NCI-H2227 (cell line): ENCODE data around the gene TIMM44.
"Not testable (repeated sequence)": the region's sequence is repeated elsewhere in the genome, so short reads cannot be mapped to it uniquely, and the experiment has no call there.

Source experiments
- DNase-seq: peaks from one replicate; lab custom pipeline; 2025; ENCODE audit not compliant: unreplicated experiment; lab: John Stamatoyannopoulos, UW

Gene TIMM44

DNA sequence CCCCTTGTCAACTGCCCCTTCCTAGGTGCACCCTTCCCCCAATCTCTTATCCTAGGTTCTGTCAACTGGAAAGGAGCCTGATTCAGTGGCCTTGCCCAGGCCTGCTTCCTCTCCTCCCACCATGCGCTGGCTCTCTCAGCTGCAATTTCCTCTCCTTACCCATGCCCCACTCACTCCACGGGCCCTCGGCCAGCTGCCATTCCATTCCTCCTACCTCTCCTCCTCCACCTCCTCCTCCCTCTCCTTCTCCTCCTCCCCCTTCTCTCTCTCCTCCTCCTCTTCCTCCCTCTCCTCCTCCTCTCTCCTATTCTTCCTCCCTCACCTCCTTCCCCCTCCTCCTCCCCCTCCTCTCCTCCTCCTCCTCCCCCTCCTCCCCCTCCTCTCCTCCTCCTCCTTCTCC, 9.6 kb upstream of the TIMM44 start:
- no peak for DNase-seq

- DNase-seq: no peak
Measured at GRCh38 chr19:7947939-7948338, 4.5 kb upstream of the TIMM44 start.

DNA sequence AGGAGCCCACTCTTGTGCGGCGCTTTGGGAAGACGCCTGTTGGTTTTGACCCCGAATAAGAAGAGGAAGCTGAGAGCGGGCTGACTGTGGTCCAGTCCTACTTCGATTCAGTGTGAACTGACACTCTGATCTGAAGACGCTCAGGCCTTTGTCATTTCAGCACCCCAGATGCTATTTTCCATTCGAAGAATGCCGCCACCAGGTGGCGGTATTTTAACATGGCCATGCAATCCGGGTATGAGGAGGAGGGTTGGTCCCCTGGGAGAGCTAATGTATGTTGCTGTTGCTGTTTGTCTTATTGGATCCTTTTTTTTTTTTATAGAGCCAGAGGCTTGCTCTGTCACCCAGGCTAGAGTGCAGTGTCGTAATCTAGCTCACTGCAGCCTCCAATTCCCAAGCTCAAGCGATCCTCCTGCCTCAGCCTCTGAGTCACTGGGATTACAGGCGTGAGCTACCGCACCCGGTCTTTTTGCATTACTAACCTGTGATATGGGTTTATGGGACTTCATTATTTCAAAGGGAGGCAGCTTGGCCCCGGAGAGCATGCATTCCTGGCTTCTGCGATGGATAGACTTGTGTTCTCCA, 803 bp upstream of the TIMM44 start:
- DNase-seq: peak; percentile 88

- no peak for DNase-seq
Measured at GRCh38 chr19:7942981-7943443, 454 bp downstream of the TIMM44 start.

- no peak for DNase-seq
Measured at GRCh38 chr19:7941895-7942596, 1.4 kb downstream of the TIMM44 start.

DNA sequence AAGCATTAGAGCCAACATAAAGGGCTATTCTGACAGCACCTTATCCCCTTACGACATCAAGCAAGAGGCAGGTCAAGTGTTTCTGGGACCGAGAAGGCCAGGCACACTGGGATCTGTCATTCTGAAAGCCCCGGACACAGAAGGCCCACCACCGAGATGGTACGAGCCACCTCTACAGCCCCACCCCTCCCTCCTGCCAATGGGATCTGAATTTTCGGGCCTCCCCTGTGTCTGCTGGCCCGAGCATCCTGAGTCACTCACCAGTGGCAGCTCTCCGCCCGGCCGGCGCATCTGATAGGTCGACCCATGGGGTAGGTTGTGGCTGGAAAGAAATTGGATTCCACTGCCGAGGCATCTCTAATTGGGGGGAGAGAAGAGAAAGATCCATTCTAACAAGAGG, 2.6 kb downstream of the TIMM44 start:
- no peak for DNase-seq

DNA sequence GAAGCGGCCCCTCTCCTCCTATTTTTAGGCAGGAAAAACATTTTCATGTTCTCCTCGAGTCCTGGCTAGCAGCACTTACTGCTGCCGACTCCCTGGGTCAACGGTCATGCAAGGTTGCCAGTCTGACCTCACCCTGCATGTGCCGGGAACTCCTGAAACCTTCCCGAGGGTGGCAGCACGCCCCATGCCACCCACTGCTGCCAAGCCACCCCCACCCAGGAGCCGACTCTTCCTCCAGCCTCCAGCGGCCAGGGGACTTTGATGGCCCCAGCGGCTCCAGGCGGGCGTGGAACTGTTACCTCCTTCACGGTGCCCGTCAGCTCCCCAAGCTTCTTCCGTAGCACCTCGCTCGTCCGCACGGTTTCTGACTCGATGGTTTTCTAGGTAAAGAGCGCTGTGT, 8.7 kb downstream of the TIMM44 start:
- no peak for DNase-seq

DNA sequence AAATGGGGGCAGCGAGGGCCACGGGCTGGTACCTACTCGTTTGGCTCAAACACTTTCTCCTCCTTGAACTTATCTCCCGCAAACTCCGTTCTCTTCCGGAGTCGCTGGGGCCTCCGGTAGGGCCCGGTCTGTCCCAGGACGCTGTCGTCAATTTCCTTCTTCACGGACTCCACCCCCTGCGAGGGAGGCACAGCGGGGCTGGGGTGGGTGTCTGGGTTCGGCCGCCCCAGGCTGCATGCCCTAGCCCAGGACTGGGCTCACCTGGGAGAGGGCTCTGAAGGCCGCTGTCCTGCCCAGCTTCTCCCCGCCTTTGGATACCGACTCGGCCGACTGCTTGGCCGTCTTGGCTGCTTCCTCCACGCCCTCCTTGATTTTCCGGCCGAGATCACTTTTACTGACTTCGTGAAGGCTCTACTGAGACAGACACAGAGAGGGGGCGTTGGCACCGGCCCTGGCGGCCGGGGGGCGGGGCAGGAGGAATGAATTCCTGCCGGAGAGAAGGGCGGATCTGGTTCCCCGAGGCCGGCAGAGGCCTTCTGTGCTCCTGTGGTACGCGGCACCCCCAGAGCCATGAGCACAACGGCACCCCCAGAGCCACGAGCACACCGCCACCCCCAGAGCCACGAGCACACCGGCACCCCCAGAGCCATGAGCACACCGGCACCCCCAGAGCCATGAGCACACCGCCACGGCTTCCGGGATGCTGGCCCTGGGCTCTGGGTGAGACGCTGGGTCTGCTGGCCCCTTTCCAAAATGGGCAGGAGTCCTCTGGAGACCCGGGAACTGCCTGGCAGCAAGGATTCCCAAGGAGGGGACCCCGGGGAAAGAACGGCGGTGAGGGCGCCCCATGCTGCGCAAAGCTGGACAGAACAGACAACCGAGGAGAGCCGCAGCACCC, 9.4 kb downstream of the TIMM44 start:
- no peak for DNase-seq

- DNase-seq: no peak
Measured at GRCh38 chr19:7933411-7933810, 10.1 kb downstream of the TIMM44 start.

- DNase-seq: no peak
Measured at GRCh38 chr19:7932930-7933300, 10.6 kb downstream of the TIMM44 start.

DNA sequence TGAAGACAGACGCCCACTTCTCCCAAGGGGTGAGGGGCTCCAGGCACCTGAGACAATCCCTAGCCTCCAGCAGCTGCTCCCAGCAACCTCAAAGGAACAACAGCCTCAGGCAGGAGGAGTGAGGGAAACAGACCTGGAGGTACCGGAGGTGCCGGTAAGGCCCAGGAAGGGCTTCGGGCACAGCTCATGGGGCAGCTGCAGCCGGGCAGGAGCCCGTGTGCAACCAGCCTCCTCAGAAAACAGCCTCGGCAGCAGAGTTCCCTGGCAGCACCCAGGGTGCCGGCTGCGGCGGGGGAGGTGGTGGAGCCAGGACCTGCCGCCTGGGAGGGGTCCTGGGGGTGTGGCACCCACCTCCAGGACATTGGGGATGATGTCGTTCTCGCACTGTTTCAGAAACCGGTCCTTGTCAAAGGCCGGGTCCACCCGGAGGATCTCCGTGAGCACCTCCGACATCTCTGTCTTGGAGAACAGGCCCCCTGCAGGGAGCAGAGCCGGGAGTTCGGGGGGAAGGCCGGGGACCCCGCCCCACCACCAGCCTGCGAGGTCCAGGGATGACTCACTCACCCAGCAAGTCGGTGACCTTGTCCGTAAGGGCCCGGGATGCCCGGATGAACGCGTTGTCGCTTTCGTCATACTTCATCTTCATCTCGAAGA, 11.1 kb downstream of the TIMM44 start:
- DNase-seq: no peak

- DNase-seq: no peak
Measured at GRCh38 chr19:7931221-7932061, 12.0 kb downstream of the TIMM44 start.

GRCh38 chr19:7930765-7931164, 12.7 kb downstream of the TIMM44 start:
- DNase-seq: no peak

GRCh38 chr19:7930030-7930429, 13.4 kb downstream of the TIMM44 start:
- DNase-seq: not testable (repeated sequence)

DNA sequence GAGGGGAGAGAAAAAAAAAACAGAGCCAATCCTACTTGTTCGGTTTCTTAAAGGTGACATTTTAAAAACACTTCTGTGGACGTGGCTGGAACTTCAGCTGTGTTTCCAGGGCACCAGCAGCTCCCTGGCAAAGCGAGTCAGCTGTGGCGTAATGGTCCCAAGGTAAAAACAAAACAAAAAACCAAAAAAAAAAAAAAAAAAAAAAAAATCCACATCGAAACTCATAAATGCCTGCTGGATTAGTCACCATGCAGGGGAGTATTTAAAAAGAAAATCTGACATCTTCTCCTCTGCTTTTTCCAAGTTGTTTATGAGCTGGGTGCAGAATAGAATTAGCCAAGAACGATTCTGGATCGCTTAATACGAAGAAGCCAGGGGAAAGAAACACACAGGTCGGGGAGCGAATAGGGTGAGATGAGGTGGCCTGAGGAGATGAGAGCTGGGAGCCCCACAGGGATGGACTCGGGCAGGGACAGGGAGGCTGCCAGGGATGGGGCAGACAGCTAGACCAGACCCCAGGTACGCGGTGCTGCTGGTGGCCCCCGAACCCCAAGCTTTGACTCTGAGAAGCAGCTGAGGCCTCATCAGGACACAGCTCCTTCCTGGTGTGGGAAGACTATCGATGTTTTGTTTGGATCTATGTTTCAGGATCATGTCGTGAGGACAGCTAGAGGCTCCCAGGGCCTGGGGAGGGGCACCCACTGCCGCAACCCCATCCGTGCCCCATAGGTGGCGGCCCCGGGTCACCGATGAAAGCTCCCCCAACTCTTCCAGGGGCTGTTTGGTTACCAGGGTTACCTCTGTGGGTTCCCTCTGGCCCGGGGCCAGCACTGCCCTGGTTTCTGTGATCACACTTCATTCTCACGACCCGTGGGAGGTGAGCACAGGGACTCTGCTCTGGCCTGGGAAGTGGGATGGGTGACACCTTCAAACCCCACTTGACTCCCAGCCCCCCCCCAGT, 14.4 kb downstream of the TIMM44 start:
- peak; percentile 11 for DNase-seq

DNA sequence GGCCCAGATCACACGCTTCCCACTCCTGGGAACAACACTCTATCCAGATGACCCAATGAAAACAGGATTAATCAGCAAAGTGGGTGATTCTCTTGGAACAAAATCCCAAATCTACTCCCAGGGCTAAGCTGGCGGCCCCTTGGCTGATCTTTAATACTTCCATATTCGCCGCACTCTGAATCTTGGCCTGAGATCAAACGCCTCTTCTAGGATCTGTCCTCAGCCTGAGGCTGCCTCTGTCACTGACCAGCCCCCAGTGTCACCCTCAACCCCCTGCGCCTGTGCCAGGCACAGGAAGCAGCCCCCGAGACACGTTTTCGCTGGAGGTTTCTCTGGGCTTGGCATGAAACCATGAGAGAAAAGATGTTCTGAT, 15.1 kb downstream of the TIMM44 start:
- DNase-seq: no peak

GRCh38 chr19:7927605-7928333, 15.7 kb downstream of the TIMM44 start:
- DNase-seq: no peak

- DNase-seq: no peak
Measured at GRCh38 chr19:7926727-7927604, 16.5 kb downstream of the TIMM44 start.
